EL (cell line): ENCODE results near the gene SMYD3.
"Not testable (repeated sequence)": the region's sequence is repeated elsewhere in the genome, so short reads cannot be mapped to it uniquely, and the experiment has no call there.

ENCODE experiments used
- DNase-seq: peaks from one replicate; pipeline ENCODE4 v3.0.0-alpha.2; 2016

Gene SMYD3

GRCh38 chr1:246051909-246052518 is 455.1 kb downstream of the SMYD3 start:
- no peak for DNase-seq

DNA sequence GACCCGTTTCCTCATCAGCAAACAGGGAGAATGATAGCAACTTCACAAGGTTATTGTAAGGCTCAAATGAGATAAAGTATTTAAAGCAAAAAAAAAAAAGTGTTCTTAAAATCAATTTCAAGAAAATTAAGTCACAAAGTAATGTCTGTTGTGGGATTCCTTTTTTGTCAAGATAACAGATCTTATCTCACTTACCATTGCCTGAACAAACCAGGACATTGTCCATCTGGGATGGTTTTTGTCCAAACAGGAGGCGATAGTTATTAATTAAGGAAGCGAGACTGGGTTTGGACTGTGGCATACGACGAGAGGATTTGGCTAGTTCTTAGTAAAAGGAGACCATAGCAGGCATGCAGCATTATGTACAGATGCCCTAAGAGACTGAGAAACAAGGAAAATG is 458.4 kb downstream of the SMYD3 start:
- DNase-seq = no peak

- no peak for DNase-seq
Observed at GRCh38 chr1:246043556-246043955, 463.5 kb downstream of the SMYD3 start.

DNA sequence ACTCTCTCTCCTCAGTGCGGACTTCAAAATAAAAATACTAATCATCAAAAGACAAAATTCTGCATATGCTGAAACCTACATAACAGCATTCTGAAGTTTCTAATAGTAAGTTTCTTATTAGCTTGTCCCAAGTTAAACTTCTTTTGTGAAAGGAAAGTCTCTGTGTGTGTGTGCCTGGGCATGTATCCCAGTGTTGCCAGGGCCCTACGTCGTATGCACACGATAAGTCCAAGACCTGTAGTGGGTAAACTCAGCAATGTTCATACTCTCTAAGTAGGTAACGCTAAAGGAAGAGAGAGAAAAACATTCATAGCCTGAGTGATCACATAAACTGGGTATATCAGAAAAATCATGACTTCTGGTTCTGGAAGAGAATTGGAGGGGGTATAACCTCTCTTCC is 465.7 kb downstream of the SMYD3 start:
- no peak for DNase-seq

DNA sequence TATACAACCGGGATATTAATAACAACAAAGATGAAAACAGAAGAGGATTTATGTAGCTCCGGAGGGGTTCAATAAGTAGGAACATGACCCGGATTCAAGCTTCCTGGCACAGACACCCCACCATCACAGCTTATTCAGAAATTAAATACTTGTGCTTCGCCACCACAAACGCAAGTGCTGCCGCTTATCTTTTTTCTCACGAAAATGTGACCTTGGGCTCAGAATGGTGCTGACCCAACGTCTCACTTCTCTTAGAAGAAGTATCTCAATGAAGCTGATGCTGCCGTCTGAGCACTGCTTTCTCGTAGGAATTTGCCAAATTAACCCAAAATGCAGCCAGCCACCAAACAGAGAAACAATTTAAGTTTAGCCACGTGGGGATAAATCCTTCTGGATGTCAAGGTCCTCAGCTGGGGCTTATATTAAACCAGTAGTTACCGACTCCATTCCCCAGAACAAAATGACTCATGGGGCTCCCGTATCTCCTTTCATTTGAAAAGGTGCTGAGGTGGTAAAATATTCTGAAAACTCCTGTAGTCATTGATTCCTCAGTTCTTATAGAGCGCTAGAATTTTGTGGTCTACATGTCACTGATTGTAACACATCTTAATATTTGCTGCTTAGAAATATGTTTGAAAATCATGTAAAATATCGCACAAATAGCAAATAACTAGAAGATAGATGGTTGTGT is 466.7 kb downstream of the SMYD3 start:
- no peak for DNase-seq

DNA sequence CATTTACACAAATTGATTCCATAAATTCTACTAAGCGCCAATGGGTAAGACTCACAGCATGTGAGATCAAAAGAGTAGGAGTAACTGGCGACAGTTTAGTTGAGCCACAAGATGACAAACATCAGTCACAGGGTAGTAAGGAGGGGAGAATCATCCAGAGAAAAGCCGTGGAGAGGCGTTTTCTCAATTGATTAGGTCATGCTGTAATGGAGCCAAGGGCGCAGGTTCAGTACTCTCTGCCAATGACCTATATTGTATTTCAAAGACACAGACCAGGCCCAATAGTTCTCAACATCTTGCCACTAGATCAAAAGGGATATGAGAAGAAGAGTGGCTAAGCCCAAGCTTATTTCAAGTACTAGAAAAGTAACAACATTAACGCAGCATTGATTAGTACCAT is 467.5 kb downstream of the SMYD3 start:
- no peak for DNase-seq

GRCh38 chr1:246037832-246038231 is 469.2 kb downstream of the SMYD3 start:
- no peak for DNase-seq

GRCh38 chr1:246036175-246036574 is 470.9 kb downstream of the SMYD3 start:
- DNase-seq = no peak

DNA sequence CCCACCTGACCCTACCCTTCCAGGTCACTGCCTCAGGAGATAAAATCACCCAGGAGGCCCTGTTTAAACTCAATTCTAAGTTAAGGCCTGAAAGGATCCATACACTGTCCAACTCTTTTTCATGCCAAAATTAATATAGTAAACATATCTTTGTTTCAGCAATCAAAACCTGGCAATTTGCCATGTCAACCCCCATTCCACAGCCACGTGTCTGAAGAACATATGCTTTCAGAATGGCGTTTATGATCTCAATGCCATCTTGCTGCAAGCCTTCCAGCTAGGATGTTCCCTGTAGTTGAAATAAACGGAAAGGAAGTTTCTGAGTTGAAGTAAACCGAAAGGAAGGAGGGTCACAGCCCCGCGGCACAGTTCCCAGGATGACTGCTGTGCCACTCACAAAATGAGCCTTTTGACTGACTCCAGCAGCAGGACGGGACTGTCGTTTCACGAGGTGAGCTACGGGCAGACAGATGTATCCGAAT is 472.0 kb downstream of the SMYD3 start:
- no peak for DNase-seq

- no peak for DNase-seq
Observed at GRCh38 chr1:246034630-246035029, 472.4 kb downstream of the SMYD3 start.

DNA sequence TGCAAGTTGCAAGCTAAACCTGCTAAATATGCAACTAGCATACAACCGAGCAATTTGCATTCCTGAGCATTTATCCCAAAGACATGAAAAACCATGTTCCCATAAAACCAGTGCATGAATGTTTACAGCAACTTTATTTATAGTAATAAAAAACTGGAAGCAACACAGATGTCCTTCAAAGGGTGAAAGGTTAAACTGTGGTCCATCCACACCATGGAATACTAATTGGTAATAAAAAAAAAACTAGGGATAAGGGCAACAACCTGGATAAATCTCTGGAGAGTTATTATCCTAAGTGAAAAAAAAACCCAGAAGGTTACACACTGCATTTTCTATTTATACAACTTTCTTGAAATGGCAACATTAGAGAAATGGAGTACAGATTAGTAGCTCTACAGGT is 474.1 kb downstream of the SMYD3 start:
- no peak for DNase-seq

DNA sequence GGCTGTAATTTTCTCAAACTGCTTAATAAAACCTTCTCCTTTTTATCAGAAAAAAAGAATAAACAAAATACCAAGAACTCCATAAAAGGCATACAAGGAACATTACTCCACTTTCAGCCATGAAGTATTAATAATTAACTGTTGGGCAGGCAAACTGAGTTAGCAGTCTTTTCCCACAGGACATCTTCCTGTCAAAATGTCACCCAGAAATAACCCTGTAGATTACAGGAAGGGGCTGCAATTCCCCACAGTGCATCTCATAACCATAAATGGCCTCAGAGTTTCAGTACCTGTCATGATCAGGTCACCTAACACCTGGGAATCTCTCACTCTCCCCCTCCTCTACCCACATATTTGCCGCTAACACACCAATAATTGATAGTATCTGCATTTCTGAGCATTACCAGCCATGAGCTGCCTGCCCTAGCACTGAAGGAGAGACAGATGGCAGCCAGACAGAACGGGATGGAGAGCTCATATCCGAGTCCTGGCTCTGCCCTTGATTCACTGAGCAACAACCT is 475.0 kb downstream of the SMYD3 start:
- DNase-seq = no peak

- no peak for DNase-seq
Observed at GRCh38 chr1:246029616-246030015, 477.5 kb downstream of the SMYD3 start.

DNA sequence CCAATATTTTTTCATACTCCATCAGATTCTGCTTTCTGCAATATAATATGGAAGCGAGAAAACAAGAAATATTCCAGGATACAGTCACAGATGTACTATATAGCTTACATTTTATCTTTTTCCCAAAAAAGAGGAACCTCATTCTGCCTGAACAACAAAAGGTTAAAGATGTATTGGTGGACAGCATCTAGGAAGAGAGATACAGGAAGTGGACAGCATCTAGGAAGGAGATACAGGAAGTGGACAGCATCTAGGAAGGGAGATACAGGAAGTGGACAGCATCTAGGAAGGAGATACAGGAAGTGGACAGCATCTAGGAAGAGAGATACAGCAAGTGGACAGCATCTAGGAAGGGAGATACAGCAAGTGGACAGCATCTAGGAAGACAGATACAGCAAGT is 483.0 kb downstream of the SMYD3 start:
- not testable (repeated sequence) for DNase-seq

- DNase-seq = no peak
Observed at GRCh38 chr1:246020211-246020954, 486.7 kb downstream of the SMYD3 start.

DNA sequence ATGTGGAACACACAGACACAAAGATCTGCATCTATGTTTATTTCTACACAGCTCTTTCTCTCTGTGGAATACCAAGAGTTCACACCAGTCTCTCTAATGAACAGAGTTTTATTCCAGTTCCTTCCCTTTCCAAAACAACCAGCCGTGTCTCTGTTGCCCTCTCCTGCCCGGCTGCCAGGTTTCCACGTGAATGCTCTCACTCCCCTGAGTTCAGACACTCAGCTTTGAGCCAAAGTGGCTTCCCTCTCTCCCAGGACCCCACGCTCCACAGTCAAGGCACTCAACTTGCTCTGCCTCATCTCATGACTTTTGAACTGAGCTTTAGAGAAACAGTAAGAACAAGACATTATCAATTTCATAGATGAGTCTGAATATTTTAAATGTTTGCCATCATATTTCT is 488.9 kb downstream of the SMYD3 start:
- no peak for DNase-seq

GRCh38 chr1:246012341-246012740 is 494.7 kb downstream of the SMYD3 start:
- peak; percentile 37 for DNase-seq

GRCh38 chr1:246010386-246010785 is 496.7 kb downstream of the SMYD3 start:
- no peak for DNase-seq

- DNase-seq = no peak
Observed at GRCh38 chr1:246008363-246008831, 498.7 kb downstream of the SMYD3 start.

- peak; percentile 95 for DNase-seq
Observed at GRCh38 chr1:246005067-246005466, 502.0 kb downstream of the SMYD3 start.

- DNase-seq = no peak
Observed at GRCh38 chr1:246004301-246004700, 502.8 kb downstream of the SMYD3 start.

GRCh38 chr1:246003442-246003730 is 503.7 kb downstream of the SMYD3 start:
- no peak for DNase-seq

GRCh38 chr1:246002725-246003441 is 504.2 kb downstream of the SMYD3 start:
- peak; percentile 79 for DNase-seq
